Loucy (cell line): ENCODE measurements around the gene UPF1.

Source experiments
- EZH2phosphoT487 ChIP-seq: fragments of 200-600 bp; IDR thresholded peaks from 2 replicates; pipeline ENCODE4 v1.6.1; 2018; ENCODE audit warnings: antibody characterized with exemption, mild to moderate bottlenecking, moderate library complexity, borderline replicate concordance
- TF ChIP-seq, protein P1 (sequence below): fragments of 200-600 bp; sonication (generic); conservative IDR thresholded peaks from 2 replicates; pipeline ENCODE4 v1.5.1; 2014; ENCODE audit warnings: mild to moderate bottlenecking, antibody characterized with exemption, low read length

- TF ChIP-seq EZH2phosphoT487: no peak
- TF ChIP-seq, protein P1, sequence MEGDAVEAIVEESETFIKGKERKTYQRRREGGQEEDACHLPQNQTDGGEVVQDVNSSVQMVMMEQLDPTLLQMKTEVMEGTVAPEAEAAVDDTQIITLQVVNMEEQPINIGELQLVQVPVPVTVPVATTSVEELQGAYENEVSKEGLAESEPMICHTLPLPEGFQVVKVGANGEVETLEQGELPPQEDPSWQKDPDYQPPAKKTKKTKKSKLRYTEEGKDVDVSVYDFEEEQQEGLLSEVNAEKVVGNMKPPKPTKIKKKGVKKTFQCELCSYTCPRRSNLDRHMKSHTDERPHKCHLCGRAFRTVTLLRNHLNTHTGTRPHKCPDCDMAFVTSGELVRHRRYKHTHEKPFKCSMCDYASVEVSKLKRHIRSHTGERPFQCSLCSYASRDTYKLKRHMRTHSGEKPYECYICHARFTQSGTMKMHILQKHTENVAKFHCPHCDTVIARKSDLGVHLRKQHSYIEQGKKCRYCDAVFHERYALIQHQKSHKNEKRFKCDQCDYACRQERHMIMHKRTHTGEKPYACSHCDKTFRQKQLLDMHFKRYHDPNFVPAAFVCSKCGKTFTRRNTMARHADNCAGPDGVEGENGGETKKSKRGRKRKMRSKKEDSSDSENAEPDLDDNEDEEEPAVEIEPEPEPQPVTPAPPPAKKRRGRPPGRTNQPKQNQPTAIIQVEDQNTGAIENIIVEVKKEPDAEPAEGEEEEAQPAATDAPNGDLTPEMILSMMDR: no peak
These were observed 20.0 kb downstream of the UPF1 start for GRCh38 chr19:18851673-18852325.
